GM18505 (cell line): ENCODE measurements around the gene CUL9.
A peak's percentile ranks its signal among the peaks of the same experiment; 100 is the strongest.

Source experiments
- ATAC-seq: cut with Tn5 transposase; IDR thresholded peaks from one replicate; pipeline ENCODE4 v1.9.1; 2021; ENCODE audit not compliant: unreplicated experiment
- POLR2A ChIP-seq: IDR thresholded peaks from 4 replicates; pipeline ENCODE4 v1.6.1; 2011; ENCODE audit warnings: borderline replicate concordance; ENCODE audit not compliant: insufficient read depth, insufficient read length; ENCODE audit errors: extremely low read depth

Gene CUL9

GRCh38 chr6:43231735-43232450, 49.9 kb downstream of the CUL9 start:
- no peak for TF ChIP-seq POLR2A
- no peak for ATAC-seq

- no peak for ATAC-seq
- TF ChIP-seq POLR2A, result no peak
Measured at GRCh38 chr6:43235841-43236240, 53.8 kb downstream of the CUL9 start.

GRCh38 chr6:43239054-43239453, 57.1 kb downstream of the CUL9 start:
- no peak for TF ChIP-seq POLR2A
- ATAC-seq, result no peak

- ATAC-seq, result no peak
- TF ChIP-seq POLR2A, result no peak
Measured at GRCh38 chr6:43240950-43241349, 59.0 kb downstream of the CUL9 start.

- TF ChIP-seq POLR2A, result no peak
- ATAC-seq, result no peak
Measured at GRCh38 chr6:43241446-43241845, 59.5 kb downstream of the CUL9 start.

GRCh38 chr6:43242908-43243663, 61.1 kb downstream of the CUL9 start, which contains the start of gene TTBK1:
TTBK1 (plus strand) TSS chr6:43243481; CDS start chr6:43246661, 3,180 bp downstream.
- no peak for ATAC-seq
- no peak for TF ChIP-seq POLR2A

GRCh38 chr6:43243664-43244321, 61.8 kb downstream of the CUL9 start:
- TF ChIP-seq POLR2A, result no peak
- no peak for ATAC-seq

- ATAC-seq, result peak; percentile 11
- TF ChIP-seq POLR2A, result no peak
Measured at GRCh38 chr6:43246301-43247113, 64.5 kb downstream of the CUL9 start.

GRCh38 chr6:43247114-43247999, 65.4 kb downstream of the CUL9 start:
- no peak for TF ChIP-seq POLR2A
- ATAC-seq, result peak; percentile 77

- no peak for ATAC-seq
- no peak for TF ChIP-seq POLR2A
Measured at GRCh38 chr6:43248101-43248500, 66.1 kb downstream of the CUL9 start.

GRCh38 chr6:43248791-43249190, 66.8 kb downstream of the CUL9 start:
- TF ChIP-seq POLR2A, result no peak
- ATAC-seq, result no peak

GRCh38 chr6:43250992-43251373, 69.0 kb downstream of the CUL9 start:
- ATAC-seq, result no peak
- no peak for TF ChIP-seq POLR2A
